ENCODE data around the gene ZNF615. TPM values are rescaled to one million over a fixed set of nuclear protein-coding genes. Genes with fewer than 3 reads are reported as not detected.
"Not testable (repeated sequence)": the region's sequence is repeated elsewhere in the genome, so short reads cannot be mapped to it uniquely, and the experiment has no call there.

The ZNF615 gene
- total RNA-seq, 2 donors from 2014 or later, result 10.2 to 11.8 TPM

DNA sequence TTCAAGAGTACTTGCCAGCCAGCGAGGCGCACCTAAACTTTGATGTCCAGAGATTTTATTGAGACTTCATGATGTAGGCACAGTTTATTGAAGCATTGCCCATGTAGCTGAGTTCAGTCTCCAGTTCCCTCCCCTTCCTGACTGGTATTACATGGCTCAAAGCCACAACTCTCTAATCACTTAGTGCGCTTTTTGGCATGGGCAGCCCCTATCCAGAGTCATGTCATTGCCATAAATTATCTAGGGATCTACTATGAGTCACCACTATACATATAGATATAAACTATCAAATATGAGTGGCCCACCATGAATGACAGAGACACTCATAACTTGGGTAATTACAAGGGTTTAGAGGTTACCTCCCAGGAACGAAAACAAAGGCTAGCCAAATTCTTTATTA, 12.5 kb upstream of the ZNF615 start:
- peak overlapping the region; percentile 9 for H3K27ac Mint-ChIP-seq
- H3K4me3 Mint-ChIP-seq, result no peak overlapping the region
- H3K27me3 Mint-ChIP-seq (ENCODE audit: low read depth), result no peaks in the 10 kb centered on the region
- peaks cover 20 to 42% of the 10 kb centered on the region in 2 donors for H3K9me3 Mint-ChIP-seq
- DNase-seq (no peak), ATAC-seq (replicated peaks in 1 of 2) (peak; percentile 55 to 56)
- peaks cover 65 to 86% of the 10 kb centered on the region in 2 donors for H3K36me3 Mint-ChIP-seq (ENCODE audit: insufficient read depth in 2 of 2)
- H3K4me1 Mint-ChIP-seq (ENCODE audit: low read depth), result peaks cover 6% of the 10 kb centered on the region

GRCh38 chr19:52010674-52011073, 2.7 kb upstream of the ZNF615 start:
- peaks cover 6% of the 10 kb centered on the region for H3K4me1 Mint-ChIP-seq (ENCODE audit: low read depth)
- H3K9me3 Mint-ChIP-seq, result peaks cover 9 to 25% of the 10 kb centered on the region in 2 donors
- ATAC-seq (replicated peaks in 1 of 2), result no peak
- no peak overlapping the region for H3K4me3 Mint-ChIP-seq
- no peak overlapping the region for H3K27ac Mint-ChIP-seq
- no peaks in the 10 kb centered on the region for H3K27me3 Mint-ChIP-seq (ENCODE audit: low read depth)
- no peak for DNase-seq
- peaks cover 27 to 55% of the 10 kb centered on the region in 2 donors for H3K36me3 Mint-ChIP-seq (ENCODE audit: insufficient read depth in 2 of 2)

DNA sequence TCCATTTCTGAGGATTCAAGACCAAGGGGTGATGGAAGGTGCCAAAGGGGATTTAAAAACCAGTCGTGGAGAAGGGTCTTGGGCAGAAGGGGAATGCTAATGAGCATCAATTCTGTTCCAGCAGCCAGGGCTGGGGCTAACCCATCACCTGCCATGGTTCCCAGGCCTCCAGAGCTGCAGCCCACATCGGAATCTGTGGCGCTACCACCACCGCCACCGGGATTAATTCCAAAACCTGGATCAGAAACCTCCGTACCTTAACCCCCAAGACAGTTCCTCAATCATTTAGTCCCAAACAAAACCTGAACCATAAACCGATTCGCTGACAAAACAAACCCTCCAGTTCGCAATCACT, 583 bp downstream of the ZNF615 start:
- ATAC-seq (replicated peaks in 1 of 2) (peak; percentile 24 to 29), DNase-seq (no peak)
- H3K9me3 Mint-ChIP-seq, result peaks cover 9 to 23% of the 10 kb centered on the region in 2 donors
- peak overlapping the region; percentile 84 for H3K27ac Mint-ChIP-seq
- no peaks in the 10 kb centered on the region for H3K27me3 Mint-ChIP-seq (ENCODE audit: low read depth)
- H3K4me3 Mint-ChIP-seq, result peak overlapping the region; percentile 91 to 94
- peaks cover 35 to 57% of the 10 kb centered on the region in 2 donors for H3K36me3 Mint-ChIP-seq (ENCODE audit: insufficient read depth in 2 of 2)
- peaks cover 6% of the 10 kb centered on the region for H3K4me1 Mint-ChIP-seq (ENCODE audit: low read depth)

DNA sequence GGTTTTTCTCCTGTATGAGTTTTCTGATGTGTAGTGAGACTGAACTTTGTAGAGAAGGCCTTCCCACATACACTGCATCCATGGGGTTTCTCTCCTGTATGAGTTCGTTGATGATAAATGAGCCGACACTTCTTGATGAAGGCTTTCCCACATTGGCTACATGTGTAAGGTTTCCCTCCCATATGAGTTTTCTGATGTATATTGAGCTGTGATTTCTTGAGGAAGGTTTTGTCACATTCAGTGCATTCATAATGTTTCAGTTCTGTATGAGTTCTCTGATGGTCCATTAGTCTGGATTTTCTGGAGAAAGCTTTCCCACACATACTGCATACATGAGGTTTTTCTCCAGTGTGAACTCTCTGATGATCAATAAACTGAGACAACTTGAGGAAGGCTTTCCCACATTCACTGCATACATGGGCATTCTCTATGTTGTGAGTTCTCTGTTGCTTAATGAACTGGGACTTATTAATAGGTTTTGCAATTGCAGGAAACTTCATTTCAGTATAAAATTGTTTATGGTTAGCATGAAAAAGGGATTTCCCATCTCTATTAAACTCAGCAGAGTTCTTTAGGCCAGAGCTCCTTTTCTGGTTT, 13.9 kb downstream of the ZNF615 start:
- Mint-ChIP-seq H3K27ac (no peak overlapping the region), H3K27me3 (ENCODE audit: low read depth) (no peaks in the 10 kb centered on the region), H3K4me1 (ENCODE audit: low read depth) (no peaks in the 10 kb centered on the region), H3K4me3 (no peak overlapping the region), H3K36me3 (ENCODE audit: insufficient read depth in 2 of 2) (peaks cover 40 to 82% of the 10 kb centered on the region in 2 donors), H3K9me3 (peaks cover 25 to 33% of the 10 kb centered on the region in 2 donors)
- DNase-seq, result no peak
- ATAC-seq (replicated peaks in 1 of 2), result no peak

GRCh38 chr19:51993422-51993821, 14.6 kb downstream of the ZNF615 start:
- H3K4me3 Mint-ChIP-seq, result no peak overlapping the region
- H3K27ac Mint-ChIP-seq, result no peak overlapping the region
- peaks cover 29 to 36% of the 10 kb centered on the region in 2 donors for H3K9me3 Mint-ChIP-seq
- H3K36me3 Mint-ChIP-seq (ENCODE audit: insufficient read depth in 2 of 2), result peaks cover 40 to 82% of the 10 kb centered on the region in 2 donors
- no peaks in the 10 kb centered on the region for H3K27me3 Mint-ChIP-seq (ENCODE audit: low read depth)
- no peak for ATAC-seq (replicated peaks in 1 of 2)
- DNase-seq, result no peak
- no peaks in the 10 kb centered on the region for H3K4me1 Mint-ChIP-seq (ENCODE audit: low read depth)

GRCh38 chr19:51986309-51987291, 21.4 kb downstream of the ZNF615 start, which contains the start of gene ZNF350:
Gene ZNF350, minus strand, starts transcription at chr19:51986840. Its CDS starts 12,480 bp downstream, at chr19:51974360.
- peak; percentile 96 to 98 for ATAC-seq (replicated peaks in 1 of 2)
- H3K36me3 Mint-ChIP-seq (ENCODE audit: insufficient read depth in 2 of 2), result peaks cover 36 to 66% of the 10 kb centered on the region in 2 donors
- H3K4me1 Mint-ChIP-seq (ENCODE audit: low read depth), result peaks cover 8% of the 10 kb centered on the region
- H3K27me3 Mint-ChIP-seq (ENCODE audit: low read depth), result no peaks in the 10 kb centered on the region
- peak; percentile 85 to 88 for DNase-seq
- H3K27ac Mint-ChIP-seq, result peak within 1 kb of the TSS; percentile 91
- H3K9me3 Mint-ChIP-seq, result peaks cover 23 to 24% of the 10 kb centered on the region in 2 donors
- H3K4me3 Mint-ChIP-seq, result peak within 1 kb of the TSS; percentile 94 to 96

GRCh38 chr19:51983361-51983760, 24.6 kb downstream of the ZNF615 start:
- H3K27me3 Mint-ChIP-seq (ENCODE audit: low read depth), result no peaks in the 10 kb centered on the region
- H3K4me1 Mint-ChIP-seq (ENCODE audit: low read depth), result peaks cover 17% of the 10 kb centered on the region
- ATAC-seq (replicated peaks in 1 of 2), result no peak
- no peak overlapping the region for H3K4me3 Mint-ChIP-seq
- H3K27ac Mint-ChIP-seq, result no peak overlapping the region
- H3K9me3 Mint-ChIP-seq, result peaks cover 27 to 32% of the 10 kb centered on the region in 2 donors
- no peak for DNase-seq
- H3K36me3 Mint-ChIP-seq (ENCODE audit: insufficient read depth in 2 of 2), result peaks cover 48 to 68% of the 10 kb centered on the region in 2 donors

DNA sequence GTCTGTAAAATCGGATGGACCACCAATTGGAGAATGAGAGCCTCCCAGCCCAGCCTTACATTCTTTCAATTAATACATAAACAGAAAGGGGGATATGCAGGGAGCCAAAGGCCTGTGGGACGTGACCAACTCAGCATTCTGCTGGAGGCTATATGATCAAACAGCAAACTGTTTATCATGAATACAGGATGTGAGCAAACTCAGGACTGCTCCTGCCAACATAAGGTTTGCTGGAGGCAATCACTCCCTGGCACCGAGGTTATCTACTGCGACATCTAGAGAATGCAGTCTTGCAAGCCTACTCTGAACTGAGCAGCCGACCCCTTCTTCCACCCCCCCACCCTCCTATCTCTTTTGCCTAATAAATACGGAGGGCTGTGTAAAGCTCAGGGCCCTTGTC, 27.1 kb downstream of the ZNF615 start:
- not testable (repeated sequence) for DNase-seq; H3K4me3 Mint-ChIP-seq; H3K27ac Mint-ChIP-seq; ATAC-seq (replicated peaks in 1 of 2); H3K27me3 Mint-ChIP-seq (ENCODE audit: low read depth); H3K4me1 Mint-ChIP-seq (ENCODE audit: low read depth)
- H3K36me3 Mint-ChIP-seq (ENCODE audit: insufficient read depth in 2 of 2), result peaks cover 51 to 68% of the 10 kb centered on the region in 2 donors
- H3K9me3 Mint-ChIP-seq, result peaks cover 21 to 34% of the 10 kb centered on the region in 2 donors

GRCh38 chr19:51980116-51980736, 27.8 kb downstream of the ZNF615 start:
- Mint-ChIP-seq H3K27ac (no peak overlapping the region), H3K9me3 (peaks cover 21 to 36% of the 10 kb centered on the region in 2 donors), H3K4me3 (no peak overlapping the region), H3K36me3 (ENCODE audit: insufficient read depth in 2 of 2) (peaks cover 50 to 65% of the 10 kb centered on the region in 2 donors), H3K4me1 (ENCODE audit: low read depth) (peaks cover 9% of the 10 kb centered on the region), H3K27me3 (ENCODE audit: low read depth) (no peaks in the 10 kb centered on the region)
- ATAC-seq (replicated peaks in 1 of 2) (no peak), DNase-seq (no peak)

DNA sequence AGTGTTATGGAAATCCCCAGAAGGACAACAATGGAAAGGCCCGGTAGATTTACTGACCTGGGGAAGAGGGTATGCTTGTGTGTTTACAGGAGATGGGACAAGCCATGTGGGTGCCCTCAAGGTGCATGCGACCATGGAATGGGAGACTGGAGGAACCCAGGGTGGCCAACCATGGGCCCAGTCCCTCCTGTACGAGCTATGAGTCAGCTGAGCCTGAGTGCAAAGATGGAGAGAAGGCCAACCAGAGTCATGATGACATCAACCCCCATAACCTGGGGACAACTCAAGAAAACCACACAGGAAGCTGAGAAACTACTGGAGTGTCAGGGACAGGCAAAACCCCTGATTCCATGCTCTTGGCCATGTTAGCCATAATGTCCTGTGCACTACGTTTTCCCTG, 29.1 kb downstream of the ZNF615 start:
- DNase-seq, result no peak
- no peak overlapping the region for H3K4me3 Mint-ChIP-seq
- H3K4me1 Mint-ChIP-seq (ENCODE audit: low read depth), result peaks cover 9% of the 10 kb centered on the region
- H3K27ac Mint-ChIP-seq, result no peak overlapping the region
- no peaks in the 10 kb centered on the region for H3K27me3 Mint-ChIP-seq (ENCODE audit: low read depth)
- H3K36me3 Mint-ChIP-seq (ENCODE audit: insufficient read depth in 2 of 2), result peaks cover 56 to 71% of the 10 kb centered on the region in 2 donors
- ATAC-seq (replicated peaks in 1 of 2), result no peak
- peaks cover 23 to 42% of the 10 kb centered on the region in 2 donors for H3K9me3 Mint-ChIP-seq

DNA sequence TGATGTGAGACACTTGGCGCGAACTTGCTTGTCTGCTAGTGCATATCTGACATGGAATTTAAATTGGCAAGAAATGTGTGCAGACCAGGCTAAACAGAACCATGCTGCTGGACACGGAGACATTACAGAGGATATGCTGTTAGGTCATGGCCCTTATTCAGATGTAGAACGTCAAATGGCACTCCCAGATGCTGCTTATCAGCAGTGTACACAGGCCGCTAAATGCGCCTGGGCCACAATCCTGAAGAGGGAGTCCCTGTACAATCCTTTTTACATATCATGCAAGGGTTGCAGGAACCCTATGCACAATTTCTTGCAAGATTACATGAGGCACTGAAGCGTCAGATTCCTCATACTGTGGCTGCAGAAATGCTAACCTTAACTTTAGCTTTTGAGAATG, 30.7 kb downstream of the ZNF615 start:
- H3K4me3 Mint-ChIP-seq, result no peak overlapping the region
- H3K27me3 Mint-ChIP-seq (ENCODE audit: low read depth), result no peaks in the 10 kb centered on the region
- peaks cover 9% of the 10 kb centered on the region for H3K4me1 Mint-ChIP-seq (ENCODE audit: low read depth)
- ATAC-seq (replicated peaks in 1 of 2), result no peak
- DNase-seq, result no peak
- peaks cover 18 to 42% of the 10 kb centered on the region in 2 donors for H3K9me3 Mint-ChIP-seq
- no peak overlapping the region for H3K27ac Mint-ChIP-seq
- peaks cover 57 to 73% of the 10 kb centered on the region in 2 donors for H3K36me3 Mint-ChIP-seq (ENCODE audit: insufficient read depth in 2 of 2)

DNA sequence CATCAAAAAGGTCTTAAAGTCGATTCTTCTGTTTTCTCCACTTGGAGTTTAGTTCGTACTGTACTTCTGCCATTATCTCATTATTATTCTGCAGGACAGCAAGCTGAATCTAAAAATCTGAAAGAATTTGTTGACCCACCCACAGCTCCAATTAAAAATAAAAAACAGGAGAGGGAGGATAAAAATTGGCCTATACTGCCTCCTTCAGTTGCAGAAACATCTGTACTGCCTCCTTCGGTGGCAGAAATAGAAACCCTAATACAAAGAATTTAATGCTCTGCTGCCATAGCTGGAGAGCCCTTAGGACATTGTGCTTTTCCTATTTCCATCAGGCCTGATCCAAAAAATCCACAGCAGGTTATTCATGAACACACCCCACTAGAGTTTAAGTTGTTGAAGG, 31.2 kb downstream of the ZNF615 start:
- Mint-ChIP-seq H3K4me1 (ENCODE audit: low read depth) (peaks cover 9% of the 10 kb centered on the region), H3K9me3 (peaks cover 20 to 43% of the 10 kb centered on the region in 2 donors), H3K27me3 (ENCODE audit: low read depth) (no peaks in the 10 kb centered on the region), H3K36me3 (ENCODE audit: insufficient read depth in 2 of 2) (peaks cover 58 to 78% of the 10 kb centered on the region in 2 donors), H3K27ac (no peak overlapping the region), H3K4me3 (no peak overlapping the region)
- DNase-seq (no peak), ATAC-seq (replicated peaks in 1 of 2) (no peak)

GRCh38 chr19:51975787-51976186, 32.2 kb downstream of the ZNF615 start:
- Mint-ChIP-seq H3K9me3 (peaks cover 17 to 42% of the 10 kb centered on the region in 2 donors), H3K36me3 (ENCODE audit: insufficient read depth in 2 of 2) (peaks cover 58 to 81% of the 10 kb centered on the region in 2 donors)
- not testable (repeated sequence) for ATAC-seq (replicated peaks in 1 of 2); H3K4me1 Mint-ChIP-seq (ENCODE audit: low read depth); H3K4me3 Mint-ChIP-seq; DNase-seq; H3K27me3 Mint-ChIP-seq (ENCODE audit: low read depth); H3K27ac Mint-ChIP-seq

Measured in activated T-cell treated with anti-CD3 and anti-CD28 coated beads, Interleukin-2, amount 50 U/mL, for 72 hours (primary cell).